HG03025 (cell line): ENCODE data around the gene EIF4E1B.

Experiments
- ATAC-seq: cut with Tn5 transposase; IDR thresholded peaks from one replicate; pipeline ENCODE4 v1.9.1; 2021; ENCODE audit warnings: mild to moderate bottlenecking, moderate library complexity; ENCODE audit not compliant: unreplicated experiment, low FRiP score

EIF4E1B gene

GRCh38 chr5:176603091-176603490 lies 27.4 kb upstream of the EIF4E1B start:
- ATAC-seq, result no peak

- ATAC-seq, result no peak
These were observed 24.4 kb upstream of the EIF4E1B start for GRCh38 chr5:176606032-176606431.

- ATAC-seq, result no peak
These were observed 23.6 kb upstream of the EIF4E1B start for GRCh38 chr5:176606875-176607274.

- no peak for ATAC-seq
These were observed 22.3 kb upstream of the EIF4E1B start for GRCh38 chr5:176608142-176608705.

GRCh38 chr5:176608937-176609723 lies 21.3 kb upstream of the EIF4E1B start:
- ATAC-seq, result peak; percentile 3

GRCh38 chr5:176609724-176610434 lies 20.6 kb upstream of the EIF4E1B start, which contains the start of gene GPRIN1:
GPRIN1 (minus strand) TSS chr5:176610156; CDS start chr5:176599834, 10,322 bp downstream.
- peak; percentile 68 for ATAC-seq

- ATAC-seq, result peak; percentile 4
These were observed 20.1 kb upstream of the EIF4E1B start for GRCh38 chr5:176610435-176610773.

- no peak for ATAC-seq
These were observed 19.0 kb upstream of the EIF4E1B start for GRCh38 chr5:176611435-176611834.

- no peak for ATAC-seq
These were observed 18.5 kb upstream of the EIF4E1B start for GRCh38 chr5:176612008-176612407.

GRCh38 chr5:176612855-176613254 lies 17.6 kb upstream of the EIF4E1B start:
- no peak for ATAC-seq

GRCh38 chr5:176614805-176615478 lies 15.5 kb upstream of the EIF4E1B start:
- no peak for ATAC-seq

- no peak for ATAC-seq
These were observed 14.0 kb upstream of the EIF4E1B start for GRCh38 chr5:176616511-176616910.

- ATAC-seq, result no peak
These were observed 11.7 kb upstream of the EIF4E1B start for GRCh38 chr5:176618783-176619182.

- ATAC-seq, result no peak
These were observed 11.3 kb upstream of the EIF4E1B start for GRCh38 chr5:176619203-176619568.

- no peak for ATAC-seq
These were observed 10.7 kb upstream of the EIF4E1B start for GRCh38 chr5:176619569-176620332.

GRCh38 chr5:176620333-176620981 lies 10.0 kb upstream of the EIF4E1B start:
- ATAC-seq, result no peak

- no peak for ATAC-seq
These were observed 8.8 kb upstream of the EIF4E1B start for GRCh38 chr5:176621661-176622079.

GRCh38 chr5:176624142-176624541 lies 6.3 kb upstream of the EIF4E1B start:
- no peak for ATAC-seq

- no peak for ATAC-seq
These were observed 5.5 kb upstream of the EIF4E1B start for GRCh38 chr5:176624938-176625337.

GRCh38 chr5:176625512-176625911 lies 5.0 kb upstream of the EIF4E1B start:
- ATAC-seq, result no peak
